ENCODE data around the gene SLC43A2.

DNA sequence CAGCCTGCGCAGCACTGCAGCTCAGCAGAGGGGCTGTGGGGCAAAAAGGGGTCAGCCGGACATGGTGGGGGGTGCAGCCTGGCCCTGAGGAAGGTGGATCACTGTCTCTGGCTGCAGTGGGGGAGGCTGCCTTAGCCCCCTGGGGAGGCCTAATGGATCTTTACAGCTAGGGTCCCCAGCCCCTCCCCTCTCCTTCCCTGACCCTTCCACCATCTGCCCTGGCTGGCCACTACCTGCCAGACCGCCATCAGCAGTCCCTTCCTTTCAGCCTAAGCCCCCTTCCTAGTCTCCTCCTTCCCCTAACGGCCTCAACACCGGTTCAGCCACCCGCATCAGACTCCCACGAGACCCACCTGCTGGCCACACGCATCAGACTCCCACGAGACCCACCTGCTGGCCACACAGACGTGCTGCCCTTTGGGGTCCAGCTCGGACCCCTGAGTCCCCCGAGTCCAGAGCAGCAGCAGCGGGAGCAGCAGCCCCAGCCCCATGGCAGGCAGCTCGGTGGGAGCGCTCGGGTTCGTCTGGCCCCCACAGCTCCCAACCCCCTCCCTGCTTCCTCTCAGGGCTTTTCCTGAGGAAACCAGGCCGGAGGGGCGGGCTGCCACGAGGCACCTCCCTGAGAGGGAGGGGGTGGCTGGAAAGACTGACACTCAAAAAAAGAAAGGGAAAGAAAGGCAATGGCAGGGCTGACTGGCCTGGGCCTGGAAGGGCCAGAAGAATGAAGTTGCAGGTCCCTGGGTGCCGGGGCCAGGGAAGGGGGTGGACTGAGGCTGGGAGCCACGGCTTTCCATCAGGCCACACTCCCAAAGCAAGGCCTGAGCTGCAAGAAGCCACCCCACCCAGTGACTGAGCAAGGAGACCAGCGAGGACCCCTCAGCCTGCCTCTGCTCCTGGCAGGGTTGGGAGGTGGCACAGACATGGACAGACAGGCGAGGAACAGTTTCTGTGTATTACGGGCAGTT is 16.9 kb upstream of the SLC43A2 start, which contains the start of gene SCARF1:
- TF ChIP-seq, protein P1, sequence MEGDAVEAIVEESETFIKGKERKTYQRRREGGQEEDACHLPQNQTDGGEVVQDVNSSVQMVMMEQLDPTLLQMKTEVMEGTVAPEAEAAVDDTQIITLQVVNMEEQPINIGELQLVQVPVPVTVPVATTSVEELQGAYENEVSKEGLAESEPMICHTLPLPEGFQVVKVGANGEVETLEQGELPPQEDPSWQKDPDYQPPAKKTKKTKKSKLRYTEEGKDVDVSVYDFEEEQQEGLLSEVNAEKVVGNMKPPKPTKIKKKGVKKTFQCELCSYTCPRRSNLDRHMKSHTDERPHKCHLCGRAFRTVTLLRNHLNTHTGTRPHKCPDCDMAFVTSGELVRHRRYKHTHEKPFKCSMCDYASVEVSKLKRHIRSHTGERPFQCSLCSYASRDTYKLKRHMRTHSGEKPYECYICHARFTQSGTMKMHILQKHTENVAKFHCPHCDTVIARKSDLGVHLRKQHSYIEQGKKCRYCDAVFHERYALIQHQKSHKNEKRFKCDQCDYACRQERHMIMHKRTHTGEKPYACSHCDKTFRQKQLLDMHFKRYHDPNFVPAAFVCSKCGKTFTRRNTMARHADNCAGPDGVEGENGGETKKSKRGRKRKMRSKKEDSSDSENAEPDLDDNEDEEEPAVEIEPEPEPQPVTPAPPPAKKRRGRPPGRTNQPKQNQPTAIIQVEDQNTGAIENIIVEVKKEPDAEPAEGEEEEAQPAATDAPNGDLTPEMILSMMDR (IDR thresholded peaks at IDR 0.05): no peak
- TF ChIP-seq POLR2A (IDR thresholded peaks at IDR 0.05): peak; percentile 43

All from right lobe of liver (tissue), 4 donors.